CD14-positive monocyte (primary cell): Measurements from ENCODE around the gene RABL6. TPM values are rescaled to one million over a fixed set of nuclear protein-coding genes. Genes with fewer than 3 reads are reported as not detected.
"Not testable (repeated sequence)": the region's sequence is repeated elsewhere in the genome, so short reads cannot be mapped to it uniquely, and the experiment has no call there.

Experiments
- DNase-seq, 3 donors: peaks; one replicate each; pipeline ENCODE4 v3.0.0-alpha.2; 2011 to 2022
- H2AFZ ChIP-seq: 2 replicates; pipeline ENCODE4 v1.6.0; 2012; ENCODE audit warnings: mild to moderate bottlenecking, low read depth, low read length, inconsistent platforms; ENCODE audit not compliant: insufficient read depth, poor library complexity, severe bottlenecking
- H3K27ac ChIP-seq, 2 donors: 1 replicate in 1 of 2; 2 replicates in 1 of 2; pipeline ENCODE4 v1.5.1; 2012 to 2013; ENCODE audit warnings: low read length in 2 of 2, control low read depth in 1 of 2, inconsistent platforms in 1 of 2, low read depth in 1 of 2, mild to moderate bottlenecking in 1 of 2
- H3K27me3 ChIP-seq, 2 donors: one replicate each; pipeline versions ENCODE4 v1.6.0 to v1.6.1; 2011 to 2013; ENCODE audit warnings: low read length in 2 of 2; ENCODE audit not compliant: control insufficient read depth in 2 of 2, insufficient read depth in 2 of 2
- H3K36me3 ChIP-seq, 2 donors: replicated peaks in 1 of 2; 1 replicate in 1 of 2; 2 replicates in 1 of 2; pipeline versions ENCODE4 v1.5.1 to v1.6.1; 2012 to 2013; ENCODE audit warnings: low read length in 2 of 2, control low read depth in 1 of 2, inconsistent platforms in 1 of 2, mild to moderate bottlenecking in 1 of 2; ENCODE audit not compliant: insufficient read depth in 2 of 2, control insufficient read depth in 1 of 2
- H3K4me1 ChIP-seq, 2 donors: 1 replicate in 1 of 2; 2 replicates in 1 of 2; pipeline versions ENCODE4 v1.5.1 to v1.6.1; 2012 to 2013; ENCODE audit warnings: low read length in 2 of 2, control low read depth in 1 of 2, inconsistent platforms in 1 of 2, mild to moderate bottlenecking in 1 of 2, moderate library complexity in 1 of 2; ENCODE audit not compliant: insufficient read depth in 2 of 2, control insufficient read depth in 1 of 2
- H3K4me2 ChIP-seq: replicated peaks from 2 replicates; pipeline ENCODE3; 2012; ENCODE audit warnings: low read length, moderate library complexity, mild to moderate bottlenecking; ENCODE audit not compliant: poor library complexity, severe bottlenecking; ENCODE audit errors: extremely low read depth
- H3K4me3 ChIP-seq, 3 experiments: fragments of 200-600 bp in 1 of 3; sonication (generic) in 1 of 3; replicated peaks in 1 of 3; 1 replicate in 2 of 3; 2 replicates in 1 of 3; pipeline ENCODE4 v1.5.1; 2011 to 2013; ENCODE audit warnings: low read length in 3 of 3, mild to moderate bottlenecking in 3 of 3, control low read depth in 2 of 3, low read depth in 2 of 3, inconsistent platforms in 1 of 3, moderate library complexity in 1 of 3
- H3K79me2 ChIP-seq: 2 replicates; pipeline ENCODE4 v1.6.0; 2012; ENCODE audit warnings: mild to moderate bottlenecking, control low read depth, inconsistent platforms, low read length, moderate library complexity; ENCODE audit not compliant: insufficient read depth
- H3K9ac ChIP-seq: 2 replicates; pipeline ENCODE4 v1.6.0; 2017; ENCODE audit warnings: low read length, mild to moderate bottlenecking; ENCODE audit not compliant: insufficient read depth, poor library complexity, severe bottlenecking
- H3K9me3 ChIP-seq, 2 donors: replicated peaks in 1 of 2; 1 replicate in 1 of 2; 2 replicates in 1 of 2; pipeline versions ENCODE4 v1.5.1 to v1.6.1; 2012 to 2013; ENCODE audit warnings: low read length in 2 of 2, control low read depth in 1 of 2; ENCODE audit not compliant: control insufficient read depth in 1 of 2, insufficient read depth in 1 of 2
- H4K20me1 ChIP-seq: 2 replicates; pipeline ENCODE4 v1.6.0; 2012; ENCODE audit warnings: mild to moderate bottlenecking, low read length, control low read depth, moderate library complexity; ENCODE audit not compliant: insufficient read depth
- H3K27ac Mint-ChIP-seq, 7 donors: one replicate each; pipeline ENCODE4 v1.8.0; 2020; ENCODE audit warnings: mild to moderate bottlenecking in 7 of 7, mixed read lengths in 7 of 7, moderate library complexity in 6 of 7, inconsistent platforms in 2 of 7
- H3K27me3 Mint-ChIP-seq, 3 donors: one replicate each; pipeline ENCODE4 v1.8.0; 2021 to 2022; ENCODE audit warnings: low read depth in 3 of 3, mild to moderate bottlenecking in 3 of 3, mixed read lengths in 3 of 3, moderate library complexity in 3 of 3, inconsistent platforms in 1 of 3
- H3K36me3 Mint-ChIP-seq, 2 donors: one replicate each; pipeline ENCODE4 v1.8.0; 2020; ENCODE audit warnings: mixed read lengths in 2 of 2, inconsistent platforms in 1 of 2, mild to moderate bottlenecking in 1 of 2
- H3K4me1 Mint-ChIP-seq: one replicate; pipeline ENCODE4 v1.8.0; 2020; ENCODE audit warnings: mild to moderate bottlenecking, mixed read lengths
- H3K4me3 Mint-ChIP-seq, 2 donors: one replicate each; pipeline ENCODE4 v1.8.0; 2020; ENCODE audit warnings: mild to moderate bottlenecking in 2 of 2, mixed read lengths in 2 of 2, moderate library complexity in 1 of 2
- H3K9me3 Mint-ChIP-seq, 7 donors: one replicate each; pipeline ENCODE4 v1.8.0; 2020 to 2022; ENCODE audit warnings: mixed read lengths in 7 of 7, mild to moderate bottlenecking in 6 of 7, moderate library complexity in 6 of 7, inconsistent platforms in 2 of 7
- WGBS: methylation state at CpG from one replicate; pipeline ENCODE4 v1.1.5; 2013; ENCODE audit warnings: missing lambda C conversion rate; ENCODE audit not compliant: insufficient coverage; 5-methylcytosine and 5-hydroxymethylcytosine counted together
- intact Hi-C, 2 donors: fragments of 100-400 bp; cut with micrococcal nuclease; formaldehyde crosslinking; loops; one replicate each; pipeline versions ENCODE4 v1.15.0 to v1.15.1; 2023
- polyA plus RNA-seq, 3 donors: library from polyadenylated mRNA; depleted of rRNA in 1 of 3; unstranded in 2 of 3; stranded (reverse) in 1 of 3; fragments of 300-500 nt in 2 of 3; fragments of >200 nt in 1 of 3; fragmentation: Illumina TruSeq in 2 of 3; gene quantifications; 1 replicate in 2 of 3; 2 replicates in 1 of 3; pipeline ENCODE4 v1.2.3, GENCODE V29; 2012 to 2021
- TF ChIP-seq, protein P1 (sequence below): fragments of 200-600 bp; IDR thresholded peaks from one replicate; pipeline ENCODE4 v1.8.0; 2022; ENCODE audit warnings: antibody characterized with exemption, mild to moderate bottlenecking

RABL6 gene
- polyA plus RNA-seq, 3 donors: 6.7 to 30.9 (median 8.1) TPM

DNA sequence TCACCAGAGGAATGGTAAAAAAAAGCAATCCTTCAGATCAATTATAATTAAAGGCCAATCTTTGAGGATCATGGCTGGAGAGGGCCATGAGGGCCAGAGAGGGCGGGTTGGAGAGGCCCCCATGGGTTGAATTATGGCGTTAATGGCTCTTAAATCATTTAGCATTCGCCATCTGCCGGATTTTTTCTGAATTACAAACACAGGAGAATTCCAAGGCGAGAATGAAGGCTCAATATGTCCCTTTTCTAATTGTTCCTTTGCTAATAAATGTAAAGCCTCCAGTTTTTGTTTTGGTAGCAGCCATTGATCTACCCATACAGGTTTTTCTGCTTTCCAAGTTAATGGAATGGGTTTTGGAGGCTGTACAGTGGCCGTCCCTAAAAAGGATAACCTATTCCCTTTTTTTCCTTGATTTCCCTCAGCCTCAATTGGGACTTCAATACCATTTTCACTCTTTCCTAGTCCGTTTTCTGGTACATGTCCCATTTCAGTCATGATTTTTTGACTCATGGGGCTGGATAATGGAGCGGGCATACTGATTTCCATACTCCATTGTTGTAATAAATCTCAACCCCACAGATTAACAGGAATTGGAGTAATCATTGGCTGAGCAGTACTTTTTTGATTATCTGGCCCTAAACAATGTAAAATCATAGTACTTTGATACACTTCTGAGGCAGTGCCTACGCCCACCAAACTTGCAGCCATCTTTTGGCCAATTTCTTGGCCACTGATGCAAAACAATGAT is 23.3 kb upstream of the RABL6 start:
- Histone ChIP-seq H3K9me3 (no peaks in the 10 kb centered on the region), H3K9ac (no peak overlapping the region), H3K27me3 (no peaks in the 10 kb centered on the region), H3K4me2 (no peak overlapping the region), H3K4me1 (no peaks in the 10 kb centered on the region), H4K20me1 (no peaks in the 10 kb centered on the region), H3K79me2 (no peaks in the 10 kb centered on the region), H3K27ac (no peak overlapping the region), H3K4me3 (no peak overlapping the region), H2AFZ (no peak overlapping the region), H3K36me3 (no peaks in the 10 kb centered on the region)
- H3K27me3 Mint-ChIP-seq: peaks cover 0 to 6% (median 0%) of the 10 kb centered on the region in 3 donors
- TF ChIP-seq, protein P1, sequence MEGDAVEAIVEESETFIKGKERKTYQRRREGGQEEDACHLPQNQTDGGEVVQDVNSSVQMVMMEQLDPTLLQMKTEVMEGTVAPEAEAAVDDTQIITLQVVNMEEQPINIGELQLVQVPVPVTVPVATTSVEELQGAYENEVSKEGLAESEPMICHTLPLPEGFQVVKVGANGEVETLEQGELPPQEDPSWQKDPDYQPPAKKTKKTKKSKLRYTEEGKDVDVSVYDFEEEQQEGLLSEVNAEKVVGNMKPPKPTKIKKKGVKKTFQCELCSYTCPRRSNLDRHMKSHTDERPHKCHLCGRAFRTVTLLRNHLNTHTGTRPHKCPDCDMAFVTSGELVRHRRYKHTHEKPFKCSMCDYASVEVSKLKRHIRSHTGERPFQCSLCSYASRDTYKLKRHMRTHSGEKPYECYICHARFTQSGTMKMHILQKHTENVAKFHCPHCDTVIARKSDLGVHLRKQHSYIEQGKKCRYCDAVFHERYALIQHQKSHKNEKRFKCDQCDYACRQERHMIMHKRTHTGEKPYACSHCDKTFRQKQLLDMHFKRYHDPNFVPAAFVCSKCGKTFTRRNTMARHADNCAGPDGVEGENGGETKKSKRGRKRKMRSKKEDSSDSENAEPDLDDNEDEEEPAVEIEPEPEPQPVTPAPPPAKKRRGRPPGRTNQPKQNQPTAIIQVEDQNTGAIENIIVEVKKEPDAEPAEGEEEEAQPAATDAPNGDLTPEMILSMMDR: peak; percentile 71
- intact Hi-C loops: loop anchor here in 1 of 2 donors (10.0 kb wide), 1 partner anchor 280 kb away; no protein-coding TSS in a partner anchor
- H3K9me3 Mint-ChIP-seq: no peaks in the 10 kb centered on the region
- H3K27ac Mint-ChIP-seq: no peak overlapping the region
- no peaks in the 10 kb centered on the region for H3K36me3 Mint-ChIP-seq
- H3K4me3 Mint-ChIP-seq: no peak overlapping the region
- no peak for DNase-seq
- 88% methylated on average over 1 of the region's 9 CpGs for WGBS
- peaks cover 5% of the 10 kb centered on the region for H3K4me1 Mint-ChIP-seq

DNA sequence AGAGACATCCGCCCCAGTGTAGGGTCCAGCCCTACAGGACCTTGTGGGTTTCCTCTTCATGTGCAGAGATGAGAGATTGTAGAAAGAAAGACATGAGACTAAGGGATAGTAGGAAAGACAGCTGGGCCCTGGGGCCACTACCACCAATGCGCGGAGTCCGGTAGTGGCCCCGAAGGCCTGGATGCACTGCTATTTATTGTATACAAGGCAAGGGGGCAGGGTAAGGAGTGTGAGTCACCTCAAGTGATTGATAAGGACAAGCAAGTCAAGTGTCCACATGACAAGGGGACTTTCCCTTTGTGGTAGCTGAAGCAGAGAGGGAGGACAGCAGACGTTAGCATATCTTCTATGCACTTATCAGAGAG is 22.8 kb upstream of the RABL6 start:
- H4K20me1 ChIP-seq: no peaks in the 10 kb centered on the region
- no peaks in the 10 kb centered on the region for H3K4me1 ChIP-seq
- no peak overlapping the region for H3K4me3 ChIP-seq
- H3K27me3 ChIP-seq: no peaks in the 10 kb centered on the region
- TF ChIP-seq, protein P1: no peak
- no peak for DNase-seq
- H3K79me2 ChIP-seq: no peaks in the 10 kb centered on the region
- no peak overlapping the region for H2AFZ ChIP-seq
- no peak overlapping the region for H3K4me3 Mint-ChIP-seq
- no peaks in the 10 kb centered on the region for H3K9me3 Mint-ChIP-seq
- H3K9me3 ChIP-seq: no peaks in the 10 kb centered on the region
- no peak overlapping the region for H3K27ac ChIP-seq
- intact Hi-C loops: loop anchor here (5.0 to 10.0 kb wide), 2 partner anchors 247 to 280 kb away; partner anchors contain the start of gene FUT7 (in 1 of the 2)
- H3K27ac Mint-ChIP-seq: no peak overlapping the region
- H3K27me3 Mint-ChIP-seq: peaks cover 0 to 3% (median 0%) of the 10 kb centered on the region in 3 donors
- no peaks in the 10 kb centered on the region for H3K36me3 ChIP-seq
- H3K9ac ChIP-seq: no peak overlapping the region
- peaks cover 5% of the 10 kb centered on the region for H3K4me1 Mint-ChIP-seq
- no peaks in the 10 kb centered on the region for H3K36me3 Mint-ChIP-seq
- 98% methylated on average over 5 of the region's 6 CpGs for WGBS
- H3K4me2 ChIP-seq: no peak overlapping the region

DNA sequence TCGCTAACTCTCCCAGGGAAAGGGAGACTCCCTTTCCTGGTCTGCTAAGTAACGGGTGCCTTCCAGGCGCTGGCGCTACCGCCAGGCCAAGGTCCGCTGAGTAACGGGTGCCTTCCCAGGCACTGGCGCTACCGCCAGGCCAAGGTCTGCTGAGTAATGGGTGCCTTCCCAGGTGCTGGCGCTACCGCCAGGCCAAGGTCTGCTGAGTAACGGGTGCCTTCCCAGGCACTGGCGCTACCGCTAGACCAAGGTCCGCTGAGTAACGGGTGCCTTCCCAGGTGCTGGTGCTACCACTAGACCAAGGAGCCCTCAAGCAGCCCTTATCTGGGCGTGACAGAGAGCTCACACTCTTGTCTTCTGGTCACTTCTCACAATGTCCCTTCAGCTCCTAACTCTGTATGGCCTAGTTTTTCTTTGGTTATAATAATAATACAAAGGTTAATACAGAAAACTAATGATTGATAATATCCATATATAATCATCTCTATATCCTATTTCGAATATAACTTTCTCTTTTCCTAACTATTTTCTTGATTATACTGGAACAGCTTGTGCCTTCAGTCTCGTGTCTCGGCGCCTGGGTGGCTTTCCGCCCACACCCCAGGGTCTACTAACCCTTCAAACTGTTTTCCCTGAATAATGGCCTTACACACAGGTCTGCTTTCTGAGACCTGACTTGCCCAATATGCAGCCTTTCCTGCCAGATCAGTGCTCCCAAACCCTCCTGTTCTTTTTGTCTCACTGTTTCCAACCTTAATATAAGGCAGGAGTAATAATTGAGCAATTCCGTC is 22.0 kb upstream of the RABL6 start:
- H3K27ac Mint-ChIP-seq, H3K4me3 ChIP-seq, H4K20me1 ChIP-seq, DNase-seq, H2AFZ ChIP-seq, H3K4me1 Mint-ChIP-seq, H3K4me2 ChIP-seq, H3K79me2 ChIP-seq, H3K4me1 ChIP-seq, H3K27me3 ChIP-seq, H3K9ac ChIP-seq, H3K36me3 ChIP-seq, H3K27ac ChIP-seq, H3K9me3 ChIP-seq, H3K9me3 Mint-ChIP-seq, H3K4me3 Mint-ChIP-seq, H3K27me3 Mint-ChIP-seq, H3K36me3 Mint-ChIP-seq: not testable (repeated sequence)
- WGBS: 93% methylated on average over 20 of the region's 23 CpGs
- intact Hi-C loops: loop anchor here (5.0 to 10.0 kb wide), 2 partner anchors 247 to 279 kb away; partner anchors contain the start of gene FUT7 (in 1 of the 2)
